ENCODE results near the gene CASK.
"Not testable (repeated sequence)": the region's sequence is repeated elsewhere in the genome, so short reads cannot be mapped to it uniquely, and the experiment has no call there.

CASK gene

DNA sequence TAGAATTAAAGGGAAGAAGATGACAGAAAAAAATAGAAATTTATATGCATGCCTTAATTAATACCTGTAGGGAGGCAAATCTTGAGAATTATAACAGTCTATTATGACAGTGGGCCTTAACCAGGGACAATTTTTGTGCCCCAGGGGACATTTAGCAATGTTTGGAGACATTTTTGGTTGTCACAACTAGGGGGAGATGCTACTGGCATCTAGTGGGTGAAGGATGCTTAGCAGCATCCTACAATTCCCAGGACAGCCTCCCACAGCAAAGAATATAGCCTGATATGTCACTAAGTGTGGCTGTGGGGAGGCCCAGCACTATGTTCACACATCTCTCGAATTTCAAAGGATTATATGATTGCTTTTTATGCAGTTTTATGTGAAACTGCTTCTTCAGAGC is 188.8 kb downstream of the CASK start:
- DNase-seq (ENCODE audit: low read depth in 2 of 2) = no peak

DNA sequence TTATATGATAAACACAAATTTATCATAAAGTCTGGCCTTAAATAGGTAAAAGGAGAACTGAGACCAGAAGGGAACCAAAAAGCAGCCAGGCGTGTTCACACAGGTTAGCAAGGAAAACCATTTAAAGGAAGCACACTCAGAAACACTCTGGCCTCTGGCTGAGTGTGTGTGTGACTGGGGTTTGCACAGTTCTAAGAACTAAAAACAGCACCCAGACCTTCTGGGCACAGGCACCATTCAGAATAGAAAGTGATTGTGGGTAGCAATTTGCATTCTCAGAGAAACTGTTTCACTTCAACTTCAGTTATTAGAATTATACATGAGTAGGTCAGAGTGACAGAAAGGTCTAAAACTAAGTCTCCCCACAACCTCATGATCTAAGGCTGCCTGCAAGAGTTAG is 189.4 kb downstream of the CASK start:
- no peak for DNase-seq (ENCODE audit: low read depth in 2 of 2)

GRCh38 chrX:41732260-41732659 is 191.1 kb downstream of the CASK start:
- DNase-seq (ENCODE audit: low read depth in 2 of 2) = no peak

DNA sequence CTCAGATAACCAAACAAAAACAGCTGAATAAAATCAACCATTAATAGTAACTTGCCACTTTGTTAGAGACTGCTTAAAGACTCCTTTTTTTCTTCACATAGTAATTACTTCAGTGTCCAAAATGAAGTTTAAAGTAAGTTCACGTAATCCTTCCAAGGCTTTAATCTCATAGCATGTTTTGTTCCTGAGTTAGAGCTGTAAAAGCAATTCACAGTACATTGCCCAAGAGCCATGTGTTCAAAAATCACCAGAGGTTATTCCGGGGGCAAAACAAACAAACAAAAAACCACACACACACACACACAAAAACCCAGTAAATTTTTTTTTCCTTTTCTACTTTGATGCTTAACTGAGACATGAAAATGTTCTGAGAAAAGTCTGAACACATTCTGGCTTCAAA is 193.3 kb downstream of the CASK start:
- no peak for DNase-seq (ENCODE audit: low read depth in 2 of 2)

DNA sequence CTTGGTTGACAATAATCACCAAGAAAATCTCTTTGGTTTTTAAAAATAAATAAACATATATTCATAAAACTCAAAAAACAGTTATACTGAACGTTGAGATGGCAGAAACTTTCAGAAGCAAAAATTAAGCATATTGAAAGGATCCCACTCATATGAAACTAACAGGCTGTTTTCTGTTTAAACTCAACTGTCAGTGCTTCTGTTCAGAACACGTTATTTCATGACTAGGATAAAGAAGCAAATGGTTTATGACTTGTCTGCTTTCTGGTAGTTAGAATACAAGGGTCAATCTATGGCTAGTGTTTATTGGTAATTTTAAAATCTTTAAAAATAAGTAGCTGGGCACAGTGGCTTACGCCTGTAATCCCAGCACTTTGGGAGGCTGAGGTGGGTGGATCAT is 195.2 kb downstream of the CASK start:
- DNase-seq (ENCODE audit: low read depth in 2 of 2) = no peak

- no peak for DNase-seq (ENCODE audit: low read depth in 2 of 2)
Observed at GRCh38 chrX:41723826-41724225, 199.5 kb downstream of the CASK start, which contains the start of gene GPR82. GPR82 (plus strand) TSS chrX:41724181; CDS start chrX:41727027, 2,846 bp downstream.

DNA sequence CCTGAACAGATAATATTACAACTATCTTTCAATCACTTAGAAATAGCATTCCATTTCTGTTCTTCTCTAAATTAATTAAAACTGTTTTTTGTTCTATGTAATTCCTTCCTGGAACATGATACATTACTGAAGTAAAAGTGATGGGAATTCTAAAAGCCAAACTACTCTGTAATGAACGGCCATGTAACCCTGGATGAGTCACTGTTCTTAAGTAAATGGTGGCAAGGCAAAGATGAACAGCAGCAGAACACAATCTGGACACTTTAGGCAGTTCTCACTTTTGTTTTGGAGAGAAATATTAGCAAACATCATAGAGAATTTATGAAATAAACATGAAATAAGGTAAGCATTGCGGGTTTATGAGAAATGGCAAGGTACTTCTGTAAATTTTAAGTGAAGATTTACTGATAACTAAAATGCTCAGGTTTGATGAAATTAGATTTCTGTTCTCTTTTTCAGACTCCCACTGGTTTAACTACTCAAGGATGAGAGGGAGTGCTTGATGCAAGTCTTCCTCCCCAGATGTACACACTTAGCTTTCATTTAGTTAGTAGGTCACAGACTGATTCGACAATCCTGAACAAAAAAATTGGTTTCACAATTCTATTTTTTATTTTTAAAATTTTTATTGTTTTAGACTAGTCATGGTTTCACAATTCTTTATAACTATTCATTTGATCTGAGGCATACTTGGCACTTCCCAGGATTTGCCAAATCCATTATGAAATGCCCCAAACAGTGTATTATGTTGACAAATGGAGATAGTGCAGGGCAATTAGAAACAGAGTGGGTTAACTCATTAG is 200.3 kb downstream of the CASK start:
- no peak for DNase-seq (ENCODE audit: low read depth in 2 of 2)

GRCh38 chrX:41722214-41722613 is 201.1 kb downstream of the CASK start:
- DNase-seq (ENCODE audit: low read depth in 2 of 2) = no peak

DNA sequence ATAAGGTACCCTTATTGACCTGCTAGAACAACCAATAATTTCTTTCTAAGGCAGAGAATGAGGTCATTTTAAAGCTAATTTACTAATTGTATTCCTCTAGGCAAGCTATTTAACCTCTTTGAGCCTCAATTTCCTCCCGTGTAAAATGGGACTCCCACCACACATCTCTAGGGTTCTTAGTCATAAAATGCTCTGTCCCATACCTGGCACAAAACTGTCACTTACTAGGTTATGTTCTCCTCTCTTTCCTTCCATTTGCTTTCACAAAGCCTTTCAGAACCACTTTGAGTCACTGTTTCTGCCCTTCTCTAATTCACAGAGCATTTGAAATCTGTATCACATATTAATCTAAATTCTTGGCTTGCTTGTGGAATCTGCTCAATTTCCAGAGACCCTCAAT is 201.8 kb downstream of the CASK start:
- DNase-seq (ENCODE audit: low read depth in 2 of 2) = no peak

DNA sequence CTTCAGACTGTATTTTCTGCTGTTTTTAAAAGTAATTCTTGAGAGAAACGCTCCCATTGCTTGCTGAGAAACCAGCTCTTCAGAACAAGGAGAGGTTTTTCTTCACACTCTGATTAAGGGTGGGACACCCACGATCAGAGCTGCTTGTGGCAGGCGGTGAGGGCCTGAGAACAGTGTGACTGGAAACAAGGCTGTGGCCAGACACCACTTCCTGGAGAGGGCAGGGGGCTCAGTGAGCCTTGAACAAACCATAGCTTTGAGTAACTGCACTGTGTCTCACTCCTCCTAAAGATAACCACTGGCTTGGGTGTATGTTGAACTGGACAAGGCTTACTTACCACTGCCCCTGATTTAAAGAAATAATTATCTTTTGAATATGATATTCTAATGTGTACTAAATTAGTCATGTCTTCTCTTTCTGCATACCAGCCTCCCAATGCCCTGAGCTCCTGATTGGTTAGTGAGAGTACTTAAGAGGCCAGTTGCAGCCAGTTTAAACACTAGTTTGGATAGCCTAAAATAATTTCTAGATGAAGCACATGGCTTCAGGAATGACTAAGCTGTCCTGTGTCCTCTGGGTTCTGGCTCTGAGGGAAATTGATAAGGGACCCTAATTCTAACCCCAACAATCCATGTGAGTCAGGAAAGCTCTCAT is 203.1 kb downstream of the CASK start:
- no peak for DNase-seq (ENCODE audit: low read depth in 2 of 2)

DNA sequence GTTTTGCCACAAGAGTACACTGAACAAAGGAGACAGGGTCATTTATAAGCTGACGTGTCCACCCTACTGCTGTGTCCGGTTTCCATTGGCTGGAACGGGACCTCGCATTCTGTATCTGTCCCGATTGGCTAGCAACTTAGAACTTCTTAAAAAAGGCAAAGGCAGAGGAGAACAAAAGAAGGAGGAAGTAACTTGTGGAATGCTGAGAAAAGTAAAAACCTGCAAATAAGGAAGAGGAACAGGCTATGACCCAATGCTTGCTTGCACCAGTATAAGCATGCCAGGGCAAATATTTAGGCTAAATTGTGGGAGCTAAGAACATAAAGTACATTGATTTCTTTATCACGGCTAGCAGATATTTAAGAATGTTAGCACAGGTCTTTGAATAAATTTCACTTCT is 203.7 kb downstream of the CASK start:
- DNase-seq (ENCODE audit: low read depth in 2 of 2) = not testable (repeated sequence)

DNA sequence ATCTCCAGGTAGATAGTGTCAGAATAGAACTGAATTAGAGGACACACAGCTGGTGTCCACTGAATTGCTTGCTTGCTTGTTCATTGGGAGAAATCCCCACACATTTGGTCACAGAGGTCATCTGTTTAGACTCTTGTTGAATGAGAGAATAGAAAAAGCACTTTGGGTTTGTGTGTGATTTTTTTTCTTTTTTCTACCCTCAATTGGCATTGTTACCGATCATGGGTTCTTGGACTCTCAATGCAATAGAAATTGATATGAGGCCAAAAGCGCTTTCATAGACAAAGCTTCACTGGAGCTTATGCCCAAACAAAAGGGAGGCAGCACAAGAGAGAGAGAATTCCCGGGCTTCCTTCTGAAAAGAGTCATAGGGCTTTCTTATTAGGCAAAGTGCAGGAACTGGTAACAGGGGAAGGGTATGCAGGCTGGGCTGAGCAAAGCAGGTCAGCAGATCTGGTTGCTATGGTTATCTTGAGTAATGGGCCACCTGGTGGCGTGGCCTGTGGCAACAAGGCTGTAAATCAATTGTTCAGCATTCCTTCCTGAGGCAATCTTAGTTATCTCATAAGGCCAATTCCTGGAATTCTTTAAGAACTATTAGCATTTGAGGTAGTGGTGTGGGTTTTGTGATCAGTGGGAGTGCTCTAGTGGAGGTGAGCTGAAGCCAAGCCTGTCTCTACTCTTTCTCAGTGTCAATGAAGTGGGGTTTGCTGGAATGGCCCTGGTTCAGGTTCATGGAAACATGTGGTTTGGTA is 204.7 kb downstream of the CASK start:
- DNase-seq (ENCODE audit: low read depth in 2 of 2) = no peak

DNA sequence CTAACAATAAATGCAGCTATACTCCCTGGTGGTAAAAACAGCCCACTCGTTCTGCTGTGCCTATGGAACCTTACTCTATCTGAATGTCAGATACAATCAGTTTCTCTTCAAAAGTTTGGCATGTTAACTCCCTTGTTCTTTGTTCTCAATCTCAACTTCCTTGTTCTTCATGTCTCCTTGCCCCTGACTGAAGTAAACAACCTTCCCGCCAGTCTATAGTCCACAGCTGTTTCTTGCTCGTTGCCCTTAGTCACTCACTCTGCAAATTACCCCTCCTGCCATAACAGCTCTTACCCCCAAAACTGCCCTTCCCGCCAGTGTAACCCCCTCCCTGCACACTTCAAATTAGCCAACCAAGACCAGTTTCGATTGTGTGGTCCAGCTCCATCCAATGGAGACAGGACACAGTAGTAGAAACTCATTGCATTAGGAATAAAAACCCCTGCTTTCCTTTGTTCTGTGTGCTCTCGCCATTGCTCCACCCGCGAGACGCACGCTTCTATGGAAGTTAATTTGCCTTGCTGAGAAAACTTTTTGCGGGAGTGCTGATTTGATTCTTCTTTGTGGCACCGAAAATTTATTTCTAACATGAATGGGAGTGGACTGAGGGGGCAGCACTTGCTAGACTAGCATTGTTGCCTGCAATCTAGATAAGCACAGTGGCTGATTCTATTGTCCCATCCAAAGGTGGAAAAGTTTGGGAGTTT is 206.4 kb downstream of the CASK start:
- DNase-seq (ENCODE audit: low read depth in 2 of 2) = no peak

- no peak for DNase-seq (ENCODE audit: low read depth in 2 of 2)
Observed at GRCh38 chrX:41716222-41716621, 207.1 kb downstream of the CASK start.

- DNase-seq (ENCODE audit: low read depth in 2 of 2) = no peak
Observed at GRCh38 chrX:41711021-41711667, 212.2 kb downstream of the CASK start.

GRCh38 chrX:41708486-41708885 is 214.9 kb downstream of the CASK start:
- DNase-seq (ENCODE audit: low read depth in 2 of 2) = no peak

- no peak for DNase-seq (ENCODE audit: low read depth in 2 of 2)
Observed at GRCh38 chrX:41707218-41707617, 216.1 kb downstream of the CASK start.

DNA sequence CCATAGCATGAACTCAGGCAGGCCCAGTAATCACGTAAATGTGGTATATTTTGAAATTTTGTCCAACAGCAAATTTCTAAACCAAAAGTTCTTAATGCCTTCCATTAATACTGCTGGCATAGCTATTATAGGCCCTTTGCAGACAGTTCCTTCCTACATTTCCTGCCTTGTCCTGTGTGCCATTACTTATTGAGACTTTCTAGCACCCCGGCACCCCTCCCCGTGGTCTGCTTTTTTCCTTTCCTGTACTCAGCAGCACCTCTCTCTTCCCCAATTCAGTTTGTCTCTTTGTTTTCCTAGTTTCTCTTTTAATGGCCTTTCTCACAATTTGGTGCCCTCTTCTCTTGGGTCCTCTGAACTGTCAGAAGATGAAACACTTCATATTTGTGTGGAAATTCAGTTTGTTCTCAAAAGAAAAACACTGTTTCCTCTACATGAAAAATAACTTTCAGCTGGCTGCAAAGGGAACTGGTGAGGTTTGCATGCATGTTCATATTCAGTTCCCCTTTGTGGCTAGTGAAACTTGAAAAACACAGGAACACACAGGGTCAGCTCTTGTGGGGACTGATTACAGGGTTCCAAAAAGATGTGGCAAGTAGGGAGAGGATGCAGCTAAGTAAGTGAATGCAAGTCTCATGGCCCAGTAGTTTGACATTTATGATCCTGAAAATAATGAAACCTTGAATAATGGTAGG is 217.5 kb downstream of the CASK start:
- no peak for DNase-seq (ENCODE audit: low read depth in 2 of 2)

DNA sequence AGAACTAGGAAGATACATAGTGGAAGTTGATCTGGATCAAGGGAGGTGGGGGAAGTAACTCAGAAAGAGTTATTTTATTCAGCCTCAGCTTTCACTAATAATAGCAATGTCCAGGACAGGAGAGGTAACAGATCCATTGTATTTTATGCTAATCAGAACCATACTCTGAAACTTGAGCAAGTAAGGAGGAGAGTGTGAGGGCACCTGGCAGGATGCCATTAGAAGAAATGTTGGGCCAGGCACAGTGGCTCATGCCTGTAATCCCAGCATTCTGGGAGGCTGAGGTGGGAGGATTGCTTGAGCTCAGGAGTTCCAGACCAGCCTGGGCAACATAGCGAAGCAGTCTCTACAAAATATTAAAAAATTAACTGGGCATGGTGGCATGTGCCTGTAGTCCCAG is 218.3 kb downstream of the CASK start:
- no peak for DNase-seq (ENCODE audit: low read depth in 2 of 2)

GRCh38 chrX:41703574-41704029 is 219.8 kb downstream of the CASK start:
- DNase-seq (ENCODE audit: low read depth in 2 of 2) = no peak

- no peak for DNase-seq (ENCODE audit: low read depth in 2 of 2)
Observed at GRCh38 chrX:41695426-41695825, 227.9 kb downstream of the CASK start.
